Measurements from ENCODE around the gene PSENEN.

Gene PSENEN

GRCh38 chr19:35736913-35737886, 8.3 kb upstream of the PSENEN start:
- no peak for DNase-seq

GRCh38 chr19:35738021-35738886, 7.2 kb upstream of the PSENEN start:
- no peak for DNase-seq

- DNase-seq = no peak
Observed at GRCh38 chr19:35738887-35739229, 6.6 kb upstream of the PSENEN start.

- no peak for DNase-seq
Observed at GRCh38 chr19:35739275-35740107, 6.0 kb upstream of the PSENEN start.

GRCh38 chr19:35740108-35740422, 5.4 kb upstream of the PSENEN start:
- DNase-seq = no peak

GRCh38 chr19:35740423-35741202, 4.8 kb upstream of the PSENEN start:
- peak; percentile 95 for DNase-seq

- no peak for DNase-seq
Observed at GRCh38 chr19:35741203-35741515, 4.3 kb upstream of the PSENEN start.

- no peak for DNase-seq
Observed at GRCh38 chr19:35742121-35742724, 3.2 kb upstream of the PSENEN start, which contains the start of gene IGFLR1. TSS of gene IGFLR1 (minus strand) at chr19:35742452. CDS start at chr19:35741180, 1,272 bp downstream.

GRCh38 chr19:35743640-35744429, 1.6 kb upstream of the PSENEN start:
- no peak for DNase-seq

GRCh38 chr19:35744430-35745327, 772 bp upstream of the PSENEN start:
- peak; percentile 96 for DNase-seq

- DNase-seq = no peak
Observed at GRCh38 chr19:35746087-35746462, 624 bp downstream of the PSENEN start.

- DNase-seq = no peak
Observed at GRCh38 chr19:35746531-35746930, 1.1 kb downstream of the PSENEN start.

GRCh38 chr19:35748106-35749020, 2.9 kb downstream of the PSENEN start, which contains the start of gene LIN37:
TSS of gene LIN37 (plus strand) at chr19:35748576. CDS start at chr19:35748725, 149 bp downstream.
- DNase-seq = peak; percentile 99

- no peak for DNase-seq
Observed at GRCh38 chr19:35750167-35750566, 4.7 kb downstream of the PSENEN start.

- DNase-seq = no peak
Observed at GRCh38 chr19:35751839-35752745, 6.6 kb downstream of the PSENEN start.

- DNase-seq = no peak
Observed at GRCh38 chr19:35752746-35753350, 7.4 kb downstream of the PSENEN start.
